Choroid plexus epithelial cell (primary cell): Measurements from ENCODE around the gene GSG1L.

Experiments
- DNase-seq: peaks from one replicate; pipeline ENCODE4 v3.0.0-alpha.2; 2010; ENCODE audit warnings: low read depth
- H3K4me3 ChIP-seq: 2 replicates; pipeline ENCODE4 v1.5.1; 2011; ENCODE audit warnings: low read depth, mild to moderate bottlenecking, control low read depth, low read length, moderate library complexity
- CTCF ChIP-seq: conservative IDR thresholded peaks from 2 replicates; pipeline ENCODE4 v1.5.1; 2011; ENCODE audit warnings: low read depth, mild to moderate bottlenecking, control low read depth, inconsistent platforms, low read length, moderate library complexity

The GSG1L gene

GRCh38 chr16:28064706-28065249 is 1.3 kb upstream of the GSG1L start:
- no peak for DNase-seq
- TF ChIP-seq CTCF = no peak

GRCh38 chr16:28064150-28064549 is 636 bp upstream of the GSG1L start:
- TF ChIP-seq CTCF = no peak
- no peak for DNase-seq
- no peak overlapping the region for H3K4me3 ChIP-seq

More at GRCh38 chr16:28064706-28065249, 1.3 kb upstream of the GSG1L start:
- H3K4me3 ChIP-seq = no peak overlapping the region

- DNase-seq = peak; percentile 22
- no peak overlapping the region for H3K4me3 ChIP-seq
- TF ChIP-seq CTCF = no peak
Observed at GRCh38 chr16:28062847-28063521, 530 bp downstream of the GSG1L start.

- no peak overlapping the region for H3K4me3 ChIP-seq
- TF ChIP-seq CTCF = no peak
- DNase-seq = no peak
Observed at GRCh38 chr16:28062261-28062846, 1.2 kb downstream of the GSG1L start.

- DNase-seq = no peak
- TF ChIP-seq CTCF = no peak
- no peak overlapping the region for H3K4me3 ChIP-seq
Observed at GRCh38 chr16:28061352-28062101, 2.0 kb downstream of the GSG1L start.

- no peak for TF ChIP-seq CTCF
- no peak for DNase-seq
- H3K4me3 ChIP-seq = no peak overlapping the region
Observed at GRCh38 chr16:28059841-28060575, 3.5 kb downstream of the GSG1L start.
